Mucosa of descending colon (tissue), 3 donors: ENCODE measurements around the gene ANK3. TPM values are rescaled to one million over a fixed set of nuclear protein-coding genes. Genes with fewer than 3 reads are reported as not detected.

Source experiments
- ATAC-seq: fragments of 200-7000 bp; cut with Tn5 transposase; one replicate; pipeline ENCODE4 v1.9.1; 2020; ENCODE audit warnings: mild to moderate bottlenecking, moderate library complexity
- DNase-seq, 3 donors: peaks; one replicate each; pipeline ENCODE4 v3.0.0-alpha.2; 2020
- H3K36me3 ChIP-seq: fragments of 200-600 bp; one replicate; pipeline ENCODE4 v1.8.0; 2021; ENCODE audit warnings: low read depth, mild to moderate bottlenecking
- H3K4me1 ChIP-seq: fragments of 200-600 bp; one replicate; pipeline ENCODE4 v1.8.0; 2021; ENCODE audit warnings: low read depth, mild to moderate bottlenecking
- H3K4me3 ChIP-seq: fragments of 200-600 bp; one replicate; pipeline ENCODE4 v1.8.0; 2021; ENCODE audit warnings: mild to moderate bottlenecking
- H3K9me3 ChIP-seq: fragments of 200-600 bp; one replicate; pipeline ENCODE4 v1.8.0; 2021; ENCODE audit warnings: mild to moderate bottlenecking
- intact Hi-C, 2 donors: fragments of 100-400 bp; cut with DNase I in 1 of 2; cut with micrococcal nuclease in 1 of 2; formaldehyde crosslinking; loops; one replicate each; pipeline versions ENCODE4 v1.11.0 to v1.11.1; 2022; cut with DNase I, micrococcal nuclease
- total RNA-seq, 3 donors: library from RNA; stranded (reverse); fragmentation: NEBNext Ultra II Directional in 2 of 3; extraction: Animal tissue kit (Norgen Biotek cat#: 25700) in 2 of 3; gene quantifications; one replicate each; pipeline versions ENCODE4 v1.2.1 to v1.2.4, GENCODE V29; 2021 to 2023
- TF ChIP-seq, protein P1 (sequence below): fragments of 200-600 bp; IDR thresholded peaks from one replicate; pipeline ENCODE4 v1.8.0; 2022; ENCODE audit warnings: antibody characterized with exemption, mild to moderate bottlenecking
- donor health status: DM: no; HTN: no; CAD: no; lungs with moderate emphysema.
- donor health status: DM: no; HTN: no; CAD: no.
- donor health status: DM: no; HTN: yes; CAD: no.

The ANK3 gene
- total RNA-seq, 3 donors from 2014 or later = 67.7 to 145 (median 74.0) TPM

DNA sequence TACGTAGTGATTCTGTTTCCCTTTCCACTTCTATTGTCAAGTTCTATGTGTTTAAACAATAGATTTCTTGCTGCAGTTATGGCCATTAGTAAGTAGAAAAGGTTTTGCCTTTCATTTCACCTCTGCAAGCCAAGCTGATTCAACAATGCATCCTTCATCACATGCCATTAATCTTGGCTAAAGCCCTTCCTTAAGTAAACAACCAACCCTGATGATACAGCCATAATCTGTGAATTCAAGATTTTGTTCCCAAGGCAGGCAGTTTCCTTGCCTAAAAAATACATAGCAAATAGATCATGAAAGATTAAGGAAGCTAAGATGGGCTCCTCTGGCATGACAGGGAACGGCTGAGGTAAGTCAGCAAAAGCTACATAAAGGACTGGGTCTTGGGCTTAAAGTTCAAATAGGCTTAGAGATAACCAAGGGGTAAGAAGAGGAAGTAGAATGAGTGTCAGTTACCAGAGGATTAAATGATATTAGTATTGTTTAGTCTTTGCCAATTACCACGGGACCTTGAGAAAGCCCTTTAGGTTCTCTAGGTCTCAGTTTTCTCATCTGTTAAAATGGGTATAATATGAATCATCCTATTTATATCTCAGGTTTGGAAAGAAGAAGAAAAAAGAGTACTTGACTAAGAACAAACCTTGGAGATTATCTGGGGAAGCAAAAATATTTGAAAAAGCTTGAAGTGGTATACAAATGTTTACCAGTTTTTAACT, 35.9 kb upstream of the ANK3 start:
- TF ChIP-seq, protein P1, sequence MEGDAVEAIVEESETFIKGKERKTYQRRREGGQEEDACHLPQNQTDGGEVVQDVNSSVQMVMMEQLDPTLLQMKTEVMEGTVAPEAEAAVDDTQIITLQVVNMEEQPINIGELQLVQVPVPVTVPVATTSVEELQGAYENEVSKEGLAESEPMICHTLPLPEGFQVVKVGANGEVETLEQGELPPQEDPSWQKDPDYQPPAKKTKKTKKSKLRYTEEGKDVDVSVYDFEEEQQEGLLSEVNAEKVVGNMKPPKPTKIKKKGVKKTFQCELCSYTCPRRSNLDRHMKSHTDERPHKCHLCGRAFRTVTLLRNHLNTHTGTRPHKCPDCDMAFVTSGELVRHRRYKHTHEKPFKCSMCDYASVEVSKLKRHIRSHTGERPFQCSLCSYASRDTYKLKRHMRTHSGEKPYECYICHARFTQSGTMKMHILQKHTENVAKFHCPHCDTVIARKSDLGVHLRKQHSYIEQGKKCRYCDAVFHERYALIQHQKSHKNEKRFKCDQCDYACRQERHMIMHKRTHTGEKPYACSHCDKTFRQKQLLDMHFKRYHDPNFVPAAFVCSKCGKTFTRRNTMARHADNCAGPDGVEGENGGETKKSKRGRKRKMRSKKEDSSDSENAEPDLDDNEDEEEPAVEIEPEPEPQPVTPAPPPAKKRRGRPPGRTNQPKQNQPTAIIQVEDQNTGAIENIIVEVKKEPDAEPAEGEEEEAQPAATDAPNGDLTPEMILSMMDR = no peak
- peak; percentile 37 for ATAC-seq
- intact Hi-C loops = no loop called here
- no peaks in the 10 kb centered on the region for H3K4me1 ChIP-seq
- no peak for DNase-seq
- H3K36me3 ChIP-seq = no peaks in the 10 kb centered on the region
- H3K4me3 ChIP-seq = no peak overlapping the region
- H3K9me3 ChIP-seq = no peaks in the 10 kb centered on the region

DNA sequence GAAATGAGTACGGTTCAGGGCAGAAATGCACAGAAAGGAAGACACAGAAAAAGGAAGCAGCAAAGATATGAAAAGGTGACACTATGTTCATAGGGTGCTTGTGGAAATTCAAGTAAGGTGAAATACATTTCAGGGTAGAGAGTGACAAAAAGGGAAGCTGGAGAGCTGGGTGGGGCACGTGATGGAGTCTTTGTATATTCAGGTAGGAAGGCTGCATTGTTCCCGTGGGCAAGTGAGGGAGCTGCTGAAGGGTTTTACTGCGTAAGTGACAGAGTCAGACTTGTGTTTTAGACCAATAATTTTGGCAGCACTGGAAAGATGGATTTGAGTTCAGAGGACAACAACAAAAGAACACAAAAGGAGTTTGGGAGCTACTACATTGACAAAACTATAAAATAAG, 35.3 kb upstream of the ANK3 start:
- no peak for DNase-seq
- ATAC-seq = no peak
- Histone ChIP-seq H3K9me3 (no peaks in the 10 kb centered on the region), H3K4me1 (no peaks in the 10 kb centered on the region), H3K4me3 (no peak overlapping the region), H3K36me3 (no peaks in the 10 kb centered on the region)
- intact Hi-C loops = no loop called here
- TF ChIP-seq, protein P1 = no peak

DNA sequence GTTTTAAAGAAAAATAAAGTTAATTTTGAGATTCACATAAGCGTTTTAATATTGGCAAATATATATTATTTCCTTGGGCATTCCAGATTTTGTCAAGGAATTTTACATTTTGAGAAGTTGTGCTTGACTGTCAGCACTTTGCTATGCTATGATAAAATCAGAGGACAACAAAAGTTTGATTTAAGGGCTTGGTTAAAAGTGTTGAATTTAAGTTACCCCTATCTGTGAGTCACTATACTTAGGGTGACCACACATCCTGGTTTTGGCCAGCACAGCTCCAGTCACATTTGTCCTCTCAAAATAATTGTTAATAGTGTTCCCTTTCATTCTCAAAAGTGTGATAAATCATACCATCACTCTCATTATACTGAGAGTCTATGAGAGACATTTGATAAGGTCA, 34.2 kb upstream of the ANK3 start:
- TF ChIP-seq, protein P1 = no peak
- no peaks in the 10 kb centered on the region for H3K4me1 ChIP-seq
- no peak overlapping the region for H3K4me3 ChIP-seq
- H3K36me3 ChIP-seq = no peaks in the 10 kb centered on the region
- intact Hi-C loops = no loop called here
- DNase-seq = no peak
- H3K9me3 ChIP-seq = no peaks in the 10 kb centered on the region
- ATAC-seq = no peak

DNA sequence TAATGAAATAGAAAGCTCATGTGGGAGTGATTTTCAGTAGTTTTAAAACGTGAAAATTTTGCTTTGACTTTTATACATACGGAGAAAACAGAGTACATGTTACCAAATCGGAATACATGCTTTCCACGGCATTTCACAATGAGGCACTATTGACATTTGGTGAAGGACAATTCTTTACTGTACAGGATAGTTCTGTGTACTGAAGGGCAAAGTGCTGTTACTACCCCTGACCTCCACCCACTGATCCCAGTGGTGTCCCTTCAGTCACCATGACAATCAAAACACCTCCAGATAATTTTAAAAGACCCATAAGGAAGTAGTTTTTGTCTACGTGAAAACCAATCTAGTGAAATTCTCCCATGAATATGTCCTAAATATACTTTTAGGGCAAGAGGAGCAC, 33.1 kb upstream of the ANK3 start:
- DNase-seq (no peak), ATAC-seq (peak; percentile 93)
- no peaks in the 10 kb centered on the region for H3K9me3 ChIP-seq
- no peak overlapping the region for H3K4me3 ChIP-seq
- no peaks in the 10 kb centered on the region for H3K4me1 ChIP-seq
- intact Hi-C loops = no loop called here
- no peaks in the 10 kb centered on the region for H3K36me3 ChIP-seq
- TF ChIP-seq, protein P1 = no peak

DNA sequence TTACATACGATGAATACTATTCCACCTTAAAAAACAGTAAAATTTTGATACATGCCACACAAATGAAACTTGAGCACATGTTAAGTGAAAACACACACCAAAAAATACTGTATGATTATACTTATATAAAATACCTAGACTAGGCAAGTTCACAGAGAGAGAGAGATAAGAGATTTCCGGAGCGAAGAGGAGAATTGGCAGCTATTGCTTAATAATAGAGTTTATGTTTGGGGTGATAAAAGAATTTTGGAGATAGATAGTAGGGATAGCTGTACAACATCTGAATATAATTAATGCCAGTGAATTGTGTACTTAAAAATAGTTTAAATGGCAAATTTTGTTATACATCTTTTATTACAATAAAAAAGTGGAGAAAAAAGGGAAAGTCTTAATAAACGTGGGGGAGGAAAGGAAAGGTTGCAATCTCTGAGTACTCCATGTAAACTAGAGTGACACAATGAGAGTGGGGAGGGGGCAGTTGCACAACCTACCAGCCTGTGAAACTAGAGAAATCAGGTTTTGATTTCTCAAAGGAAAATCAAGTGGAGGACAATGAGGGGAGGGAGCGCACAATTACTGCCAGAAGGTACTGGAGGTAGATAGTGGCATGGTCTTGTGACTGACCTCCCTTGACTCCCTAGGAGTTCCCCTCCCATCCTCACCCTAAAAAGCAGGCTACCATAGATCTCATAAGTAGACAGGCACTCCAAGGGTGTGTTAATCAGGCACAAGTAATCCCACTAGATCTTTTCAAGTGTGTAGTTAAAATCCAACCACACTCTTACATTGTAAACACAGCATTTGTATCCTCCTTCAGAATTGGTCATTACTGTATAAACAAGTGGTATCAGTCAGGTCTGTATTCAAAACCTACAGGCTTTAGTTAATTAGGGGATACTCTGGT, 31.6 kb upstream of the ANK3 start:
- ATAC-seq (no peak), DNase-seq (no peak)
- H3K4me3 ChIP-seq = no peak overlapping the region
- no peaks in the 10 kb centered on the region for H3K9me3 ChIP-seq
- H3K36me3 ChIP-seq = no peaks in the 10 kb centered on the region
- H3K4me1 ChIP-seq = no peaks in the 10 kb centered on the region
- intact Hi-C loops = no loop called here
- TF ChIP-seq, protein P1 = no peak
